ENCODE measurements around the gene LRSAM1.

- TF ChIP-seq CTCF (IDR thresholded peaks at IDR 0.05), result peak; percentile 85
- TF ChIP-seq EZH2phosphoT487 (IDR thresholded peaks at IDR 0.05), result no peak
These were observed 52.9 kb downstream of the LRSAM1 start for GRCh38 chr9:127503947-127504886.
